ENCODE data around the gene XYLT1.

DNA sequence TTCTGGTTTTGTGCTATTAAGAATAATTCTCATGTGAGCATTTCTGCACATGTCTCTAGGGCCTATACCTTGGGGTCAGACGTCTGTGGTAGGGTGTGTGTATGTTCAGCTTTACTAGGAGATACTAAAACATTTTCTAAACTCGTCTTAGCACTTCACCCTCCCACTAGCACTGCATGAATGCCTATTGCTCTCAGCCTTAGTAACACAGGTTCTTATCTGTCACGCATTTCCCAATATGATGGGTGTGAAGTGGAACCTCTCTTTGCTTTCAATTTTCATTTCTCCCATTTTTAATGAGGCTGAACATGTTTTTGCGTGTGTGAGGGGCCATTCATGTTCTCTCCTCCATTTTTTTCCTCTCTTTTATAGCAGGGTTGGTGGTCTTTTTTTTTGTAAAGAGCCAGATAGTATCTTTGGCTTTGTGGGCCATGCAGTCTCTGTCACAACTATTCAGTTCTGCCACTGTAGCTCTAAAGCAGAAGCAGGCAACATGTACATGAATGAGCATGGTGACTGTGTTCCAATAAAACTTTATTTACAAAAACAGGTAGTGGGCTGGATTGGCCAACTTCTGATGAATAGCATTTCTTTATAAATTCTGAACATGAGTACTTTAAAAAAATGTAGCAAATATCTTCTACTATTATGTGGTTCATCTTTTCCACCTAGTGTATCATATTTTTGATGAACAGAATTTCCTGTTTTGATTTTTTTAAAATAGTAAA is 354.0 kb downstream of the XYLT1 start:
- TF ChIP-seq ZFX (CRISPR knock-in tag; IDR thresholded peaks at IDR 0.05) (no peak), SRSF1 (IDR thresholded peaks at IDR 0.05; ENCODE audit: low read depth, low read length) (no peak), ESRRA (IDR thresholded peaks at IDR 0.05; ENCODE audit: borderline replicate concordance, low read depth) (no peak)

Measured in K562 (cell line).